Stomach (tissue), 4 donors: ENCODE data around the gene ITGB7.

Experiments used
- EP300 ChIP-seq: sonication (generic); formaldehyde crosslinking; IDR thresholded peaks from one replicate; pipeline ENCODE4 v1.6.1; 2017; ENCODE audit warnings: antibody characterized with exemption
- POLR2A ChIP-seq, 4 donors: fragments of 450-650 bp; IDR thresholded peaks; one replicate each; pipeline ENCODE4 v1.6.1; 2016; ENCODE audit warnings: antibody characterized with exemption in 4 of 4, control low read depth in 2 of 4, mild to moderate bottlenecking in 1 of 4, moderate library complexity in 1 of 4
- TF ChIP-seq, protein P1 (sequence below), 7 experiments: fragments of 450-650 bp in 4 of 7; fragments of 200-600 bp in 3 of 7; sonication (generic) in 3 of 7; IDR thresholded peaks; one replicate each; pipeline ENCODE4 v1.5.1; 2016 to 2019; ENCODE audit warnings: antibody characterized with exemption in 7 of 7, control low read depth in 2 of 7, mild to moderate bottlenecking in 1 of 7

DNA sequence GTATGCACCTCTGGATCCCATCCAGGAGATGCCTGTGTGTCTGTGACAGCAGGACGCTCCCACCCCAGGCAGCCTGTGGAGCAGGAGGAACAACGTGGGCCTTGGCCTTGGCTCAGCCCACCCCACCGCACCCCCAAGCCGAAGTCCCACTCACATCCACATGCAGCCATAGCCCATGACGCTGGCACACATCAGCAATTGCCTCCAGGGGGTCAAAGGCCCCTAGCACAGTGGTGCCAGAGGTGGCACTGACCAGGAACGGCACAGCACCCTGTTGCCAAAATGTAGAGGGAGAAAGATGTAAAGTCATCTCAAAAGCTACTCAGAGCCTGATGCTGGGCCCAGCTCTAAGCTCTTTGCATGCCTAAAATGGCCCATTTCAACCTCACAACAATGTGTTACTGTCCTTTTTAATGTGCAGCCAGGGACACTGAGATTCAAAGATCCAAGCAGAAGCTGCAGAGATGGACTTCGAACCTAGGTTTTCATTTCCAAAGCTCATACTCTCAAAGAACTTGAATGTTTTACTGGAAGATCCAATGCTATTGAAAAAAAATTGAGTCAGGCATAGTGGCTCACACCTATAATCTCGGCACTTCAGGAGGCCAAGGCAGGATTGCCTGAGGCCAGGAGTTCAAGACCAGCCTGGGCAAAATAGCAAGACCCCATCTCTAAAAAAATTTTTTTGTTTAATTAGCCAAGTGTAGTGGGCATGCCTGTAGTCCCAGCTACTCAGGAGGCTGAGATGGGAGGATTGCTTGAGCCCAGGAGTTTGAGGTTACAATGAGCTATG is 45.7 kb downstream of the ITGB7 start:
- TF ChIP-seq, protein P1, sequence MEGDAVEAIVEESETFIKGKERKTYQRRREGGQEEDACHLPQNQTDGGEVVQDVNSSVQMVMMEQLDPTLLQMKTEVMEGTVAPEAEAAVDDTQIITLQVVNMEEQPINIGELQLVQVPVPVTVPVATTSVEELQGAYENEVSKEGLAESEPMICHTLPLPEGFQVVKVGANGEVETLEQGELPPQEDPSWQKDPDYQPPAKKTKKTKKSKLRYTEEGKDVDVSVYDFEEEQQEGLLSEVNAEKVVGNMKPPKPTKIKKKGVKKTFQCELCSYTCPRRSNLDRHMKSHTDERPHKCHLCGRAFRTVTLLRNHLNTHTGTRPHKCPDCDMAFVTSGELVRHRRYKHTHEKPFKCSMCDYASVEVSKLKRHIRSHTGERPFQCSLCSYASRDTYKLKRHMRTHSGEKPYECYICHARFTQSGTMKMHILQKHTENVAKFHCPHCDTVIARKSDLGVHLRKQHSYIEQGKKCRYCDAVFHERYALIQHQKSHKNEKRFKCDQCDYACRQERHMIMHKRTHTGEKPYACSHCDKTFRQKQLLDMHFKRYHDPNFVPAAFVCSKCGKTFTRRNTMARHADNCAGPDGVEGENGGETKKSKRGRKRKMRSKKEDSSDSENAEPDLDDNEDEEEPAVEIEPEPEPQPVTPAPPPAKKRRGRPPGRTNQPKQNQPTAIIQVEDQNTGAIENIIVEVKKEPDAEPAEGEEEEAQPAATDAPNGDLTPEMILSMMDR (IDR thresholded peaks at IDR 0.05), result no peak
- TF ChIP-seq POLR2A (IDR thresholded peaks at IDR 0.05) (no peak), EP300 (no peak)
